Smooth muscle cell (in vitro differentiated cells): Measurements from ENCODE around the gene NIPAL4. TPM values are rescaled to one million over a fixed set of nuclear protein-coding genes. Genes with fewer than 3 reads are reported as not detected.

ENCODE experiments used
- DNase-seq: peaks from one replicate; lab custom pipeline; 2025; ENCODE audit not compliant: unreplicated experiment; lab: John Stamatoyannopoulos, UW
- H2AFZ ChIP-seq: fragments of 200-600 bp; sonication (generic); 2 replicates; pipeline ENCODE4 v1.6.0; 2016; ENCODE audit warnings: antibody characterized with exemption, low read depth, mild to moderate bottlenecking
- H3F3A ChIP-seq: fragments of 200-600 bp; sonication (generic); 2 replicates; pipeline ENCODE4 v1.6.0; 2017; ENCODE audit warnings: antibody characterized with exemption, low read depth
- H3K27ac ChIP-seq: fragments of 200-600 bp; sonication (generic); 2 replicates; pipeline ENCODE4 v1.5.1; 2016; ENCODE audit warnings: low read depth, mild to moderate bottlenecking
- H3K27me3 ChIP-seq: fragments of 200-600 bp; sonication (generic); 2 replicates; pipeline ENCODE4 v1.6.1; 2016; ENCODE audit warnings: low read depth, mild to moderate bottlenecking
- H3K36me3 ChIP-seq: fragments of 200-600 bp; sonication (generic); 2 replicates; pipeline ENCODE4 v1.5.1; 2016; ENCODE audit warnings: low read depth
- H3K4me1 ChIP-seq: fragments of 200-600 bp; sonication (generic); 2 replicates; pipeline ENCODE4 v1.5.1; 2016; ENCODE audit warnings: low read depth
- H3K4me2 ChIP-seq: fragments of 200-600 bp; sonication (generic); 2 replicates; pipeline ENCODE4 v1.6.0; 2016; ENCODE audit warnings: mild to moderate bottlenecking
- H3K4me3 ChIP-seq: fragments of 200-600 bp; sonication (generic); 2 replicates; pipeline ENCODE4 v1.5.1; 2016; ENCODE audit warnings: mild to moderate bottlenecking
- H3K79me2 ChIP-seq: fragments of 200-600 bp; sonication (generic); 2 replicates; pipeline ENCODE4 v1.6.0; 2016; ENCODE audit warnings: low read depth, mild to moderate bottlenecking
- H3K9ac ChIP-seq: fragments of 200-600 bp; sonication (generic); 2 replicates; pipeline ENCODE4 v1.6.0; 2016; ENCODE audit warnings: low read depth
- H3K9me3 ChIP-seq: fragments of 200-600 bp; sonication (generic); replicated peaks from 2 replicates; pipeline ENCODE4 v1.5.1; 2016; ENCODE audit warnings: low read depth
- H4K20me1 ChIP-seq: fragments of 200-600 bp; sonication (generic); 2 replicates; pipeline ENCODE4 v1.6.0; 2016; ENCODE audit warnings: low read depth
- CTCF ChIP-seq: fragments of 200-600 bp; sonication (generic); IDR thresholded peaks from 2 replicates; pipeline ENCODE4 v1.5.1; 2017; ENCODE audit warnings: borderline replicate concordance, mild to moderate bottlenecking, antibody characterized with exemption; ENCODE audit not compliant: insufficient read depth, poor library complexity, severe bottlenecking
- WGBS: methylation state at CpG from one replicate; pipeline ENCODE4 v1.1.7; 2016; ENCODE audit warnings: low lambda C conversion rate; 5-methylcytosine and 5-hydroxymethylcytosine counted together
- polyA plus RNA-seq: library from polyadenylated mRNA; unstranded; fragments of >200 nt; fragmentation: Nextera tagmentation; extraction: Ambion mirVana; gene quantifications from 2 replicates; pipeline ENCODE4 v1.2.1, GENCODE V29; 2016
- total RNA-seq: library from RNA; depleted of rRNA; stranded (reverse); fragments of >200 nt; gene quantifications from 2 replicates; pipeline ENCODE4 v1.2.3, GENCODE V29; 2014

NIPAL4 gene
- total and polyA plus RNA-seq, 2 experiments from 2014 or later: 0.37 to 6.9 TPM

GRCh38 chr5:157510682-157511081 is 50.7 kb downstream of the NIPAL4 start:
- no peak overlapping the region for H2AFZ ChIP-seq
- H4K20me1 ChIP-seq: peaks cover 35% of the 10 kb centered on the region
- no peak for TF ChIP-seq CTCF
- no peaks in the 10 kb centered on the region for H3K27me3 ChIP-seq
- no peak overlapping the region for H3K4me3 ChIP-seq
- no peak overlapping the region for H3K9ac ChIP-seq
- peaks cover 17% of the 10 kb centered on the region for H3K36me3 ChIP-seq
- 82% methylated on average over 5 of the region's 5 CpGs for WGBS
- H3K79me2 ChIP-seq: no peaks in the 10 kb centered on the region
- no peaks in the 10 kb centered on the region for H3K9me3 ChIP-seq
- no peak for DNase-seq
- peaks cover 13% of the 10 kb centered on the region for H3F3A ChIP-seq
- H3K4me2 ChIP-seq: no peak overlapping the region
- H3K27ac ChIP-seq: peak overlapping the region; percentile 71
- H3K4me1 ChIP-seq: no peaks in the 10 kb centered on the region

- H3K79me2 ChIP-seq: no peaks in the 10 kb centered on the region
- no peaks in the 10 kb centered on the region for H3K4me1 ChIP-seq
- H4K20me1 ChIP-seq: peaks cover 29% of the 10 kb centered on the region
- no peaks in the 10 kb centered on the region for H3K27me3 ChIP-seq
- TF ChIP-seq CTCF: no peak
- peak overlapping the region; percentile 27 for H3K4me2 ChIP-seq
- no peak overlapping the region for H3K9ac ChIP-seq
- peaks cover 21% of the 10 kb centered on the region for H3F3A ChIP-seq
- peak overlapping the region; percentile 71 for H3K27ac ChIP-seq
- peak; percentile 9 for DNase-seq
- WGBS: 49% methylated on average over 9 of the region's 9 CpGs
- no peak overlapping the region for H2AFZ ChIP-seq
- peaks cover 5% of the 10 kb centered on the region for H3K36me3 ChIP-seq
- H3K9me3 ChIP-seq: no peaks in the 10 kb centered on the region
- no peak overlapping the region for H3K4me3 ChIP-seq
These were observed 51.9 kb downstream of the NIPAL4 start for GRCh38 chr5:157511651-157512644.

GRCh38 chr5:157513182-157513581 is 53.2 kb downstream of the NIPAL4 start:
- Histone ChIP-seq H3K36me3 (peaks cover 5% of the 10 kb centered on the region), H3K27me3 (no peaks in the 10 kb centered on the region), H3K27ac (no peak overlapping the region), H3F3A (peaks cover 28% of the 10 kb centered on the region), H3K4me2 (no peak overlapping the region), H3K9ac (no peak overlapping the region), H4K20me1 (peaks cover 28% of the 10 kb centered on the region), H3K4me3 (no peak overlapping the region), H2AFZ (no peak overlapping the region), H3K79me2 (no peaks in the 10 kb centered on the region), H3K9me3 (no peaks in the 10 kb centered on the region), H3K4me1 (no peaks in the 10 kb centered on the region)
- no peak for DNase-seq
- TF ChIP-seq CTCF: no peak
- WGBS: 95% methylated on average over 8 of the region's 8 CpGs

- WGBS: 98% methylated on average over 2 of the region's 2 CpGs
- H3F3A ChIP-seq: peaks cover 32% of the 10 kb centered on the region
- H3K27me3 ChIP-seq: no peaks in the 10 kb centered on the region
- no peaks in the 10 kb centered on the region for H3K9me3 ChIP-seq
- H2AFZ ChIP-seq: no peak overlapping the region
- peaks cover 33% of the 10 kb centered on the region for H4K20me1 ChIP-seq
- no peak overlapping the region for H3K4me3 ChIP-seq
- no peak overlapping the region for H3K9ac ChIP-seq
- no peak for DNase-seq
- H3K27ac ChIP-seq: no peak overlapping the region
- H3K4me2 ChIP-seq: no peak overlapping the region
- no peaks in the 10 kb centered on the region for H3K79me2 ChIP-seq
- no peak for TF ChIP-seq CTCF
- H3K36me3 ChIP-seq: peaks cover 7% of the 10 kb centered on the region
- H3K4me1 ChIP-seq: no peaks in the 10 kb centered on the region
These were observed 55.0 kb downstream of the NIPAL4 start for GRCh38 chr5:157514974-157515373.
